Astrocyte of the spinal cord (primary cell): ENCODE data around the gene XDH.
A peak's percentile ranks its signal among the peaks of the same experiment; 100 is the strongest.

Experiments
- DNase-seq: peaks from one replicate; pipeline ENCODE4 v3.0.0; 2011; ENCODE audit warnings: low read depth, low spot score
- H3K4me3 ChIP-seq: 2 replicates; pipeline ENCODE4 v1.5.1; 2011; ENCODE audit warnings: low read depth, mild to moderate bottlenecking, low read length, moderate library complexity
- CTCF ChIP-seq: IDR thresholded peaks from 2 replicates; pipeline ENCODE4 v1.5.1; 2012; ENCODE audit warnings: low read depth, mild to moderate bottlenecking, low read length, inconsistent platforms
- in situ Hi-C: cut with HindIII; loops from 2 replicates; pipeline ENCODE4 v1.10.0; 2017; ENCODE audit warnings: low sequenced_read_pairs

Gene XDH

GRCh38 chr2:31312898-31313297 is 101.6 kb downstream of the XDH start:
- in situ Hi-C loops: no loop called here
- no peak for TF ChIP-seq CTCF
- peak; percentile 62 for DNase-seq
- no peak overlapping the region for H3K4me3 ChIP-seq

- TF ChIP-seq CTCF: no peak
- no peak for DNase-seq
- in situ Hi-C loops: no loop called here
- no peak overlapping the region for H3K4me3 ChIP-seq
These were observed 109.7 kb downstream of the XDH start for GRCh38 chr2:31304816-31305215.

GRCh38 chr2:31302940-31303563 is 111.5 kb downstream of the XDH start:
- H3K4me3 ChIP-seq: no peak overlapping the region
- TF ChIP-seq CTCF: no peak
- no peak for DNase-seq
- in situ Hi-C loops: no loop called here

GRCh38 chr2:31300309-31300708 is 114.2 kb downstream of the XDH start:
- no peak overlapping the region for H3K4me3 ChIP-seq
- in situ Hi-C loops: no loop called here

GRCh38 chr2:31299547-31299946 is 115.0 kb downstream of the XDH start:
- in situ Hi-C loops: no loop called here
- TF ChIP-seq CTCF: no peak
- DNase-seq: no peak
- no peak overlapping the region for H3K4me3 ChIP-seq

More at GRCh38 chr2:31300309-31300708, 114.2 kb downstream of the XDH start:
- DNase-seq: no peak
- TF ChIP-seq CTCF: no peak

- TF ChIP-seq CTCF: no peak
- in situ Hi-C loops: no loop called here
These were observed 116.8 kb downstream of the XDH start for GRCh38 chr2:31297751-31298150.

More at GRCh38 chr2:31297751-31298150, 116.8 kb downstream of the XDH start:
- no peak overlapping the region for H3K4me3 ChIP-seq
- DNase-seq: no peak
